HepG2 (cell line): ENCODE data around the gene SNX10. TPM values are rescaled to one million over a fixed set of nuclear protein-coding genes. Genes with fewer than 3 reads are reported as not detected.

ENCODE experiments used
- GMEB1 ChIP-seq: sonication (generic); formaldehyde crosslinking; IDR thresholded peaks from 2 replicates; pipeline ENCODE4 v1.5.1; 2020; ENCODE audit warnings: missing genetic modification reagents, mild to moderate bottlenecking, borderline replicate concordance
- KDM5B ChIP-seq: sonication (generic); formaldehyde crosslinking; IDR thresholded peaks from 2 replicates; pipeline ENCODE4 v1.4.0; 2020; ENCODE audit warnings: missing genetic modification reagents, mild to moderate bottlenecking, borderline replicate concordance
- KMT2B ChIP-seq: IDR thresholded peaks from 2 replicates; pipeline ENCODE4 v1.6.1; 2016; ENCODE audit warnings: missing genetic modification reagents, missing compliant biosample characterization
- MEIS1 ChIP-seq: sonication (generic); formaldehyde crosslinking; IDR thresholded peaks from 2 replicates; pipeline ENCODE4 v1.9.0; 2021; ENCODE audit warnings: mild to moderate bottlenecking, missing genetic modification reagents, moderate library complexity, borderline replicate concordance
- MTA1 ChIP-seq: sonication (generic); formaldehyde crosslinking; IDR thresholded peaks from 2 replicates; pipeline ENCODE4 v1.4.0; 2020; ENCODE audit warnings: missing genetic modification reagents, mild to moderate bottlenecking, borderline replicate concordance
- POLR2A ChIP-seq, 2 experiments: IDR thresholded peaks; 2 replicates each; pipeline ENCODE4 v1.6.1; 2011; ENCODE audit warnings: low read depth in 2 of 2, low read length in 2 of 2, mild to moderate bottlenecking in 1 of 2, moderate library complexity in 1 of 2; ENCODE audit not compliant: insufficient read depth in 1 of 2
- PTBP1 ChIP-seq: fragments of 200-400 bp; formaldehyde crosslinking; IDR thresholded peaks from 2 replicates; pipeline ENCODE4 v1.6.1; 2018; ENCODE audit warnings: low read length, low read depth; ENCODE audit not compliant: poor library complexity, severe bottlenecking
- SAP130 ChIP-seq: IDR thresholded peaks from 2 replicates; pipeline ENCODE4 v1.6.1; 2016; ENCODE audit warnings: low read depth
- ZBTB8A ChIP-seq: sonication (generic); formaldehyde crosslinking; IDR thresholded peaks from 2 replicates; pipeline ENCODE4 v1.4.0; 2020; ENCODE audit warnings: mild to moderate bottlenecking, low read depth, missing genetic modification reagents, borderline replicate concordance
- ZNF282 ChIP-seq: fragments of 450-650 bp; IDR thresholded peaks from 2 replicates; pipeline ENCODE4 v1.6.1; 2018; ENCODE audit not compliant: partially characterized antibody
- ZNF674 ChIP-seq: sonication (generic); formaldehyde crosslinking; IDR thresholded peaks from 2 replicates; pipeline ENCODE4 v1.5.0; 2020; ENCODE audit warnings: low read depth, mild to moderate bottlenecking, missing genetic modification reagents
- ZNF678 ChIP-seq: sonication (generic); formaldehyde crosslinking; IDR thresholded peaks from 2 replicates; pipeline ENCODE4 v1.4.0; 2020; ENCODE audit warnings: mild to moderate bottlenecking, missing genetic modification reagents
- polyA plus RNA-seq, 8 experiments: library from polyadenylated mRNA; depleted of rRNA in 3 of 8; stranded (reverse) in 7 of 8; unstranded in 1 of 8; fragments of >200 nt; fragmentation: Illumina TruSeq in 4 of 8; extraction: Trizol in 4 of 8; gene quantifications; 2 replicates each; pipeline versions ENCODE4 v1.2.1 to v1.2.3, GENCODE V29; 2011 to 2016; ENCODE audit warnings: low read depth in 4 of 8, missing spikeins in 1 of 8, mixed read lengths in 1 of 8; ENCODE audit not compliant: insufficient read depth in 1 of 8
- total RNA-seq, 5 experiments: library from RNA; depleted of rRNA; stranded (reverse); fragments of >200 nt; fragmentation: Illumina TruSeq; extraction: Trizol; gene quantifications; 2 replicates each; pipeline ENCODE4 v1.2.3, GENCODE V29; 2016; ENCODE audit warnings: low read depth in 1 of 5
- TF ChIP-seq, protein P1 (sequence below): sonication (generic); formaldehyde crosslinking; IDR thresholded peaks from 2 replicates; pipeline ENCODE4 v1.5.1; 2020; ENCODE audit warnings: mild to moderate bottlenecking, missing genetic modification reagents, moderate library complexity
- TF ChIP-seq, protein P2 (sequence below): sonication (generic); formaldehyde crosslinking; IDR thresholded peaks from 2 replicates; pipeline ENCODE4 v1.4.0; 2020; ENCODE audit warnings: missing genetic modification reagents
- TF ChIP-seq, protein P3 (sequence below): IDR thresholded peaks from 2 replicates; pipeline ENCODE4 v1.6.1; 2016; ENCODE audit warnings: mild to moderate bottlenecking
- TF ChIP-seq, protein P4 (sequence below): sonication (generic); formaldehyde crosslinking; IDR thresholded peaks from 2 replicates; pipeline ENCODE4 v1.4.0; 2020; ENCODE audit warnings: missing genetic modification reagents

The SNX10 gene
- total and polyA plus RNA-seq, 2 of the 13 experiments (the other 11 are each of a cell fraction or from before 2014, with no cell fraction given) = 26.0 to 27.6 TPM

GRCh38 chr7:26376175-26376917 lies 84.7 kb downstream of the SNX10 start (continued):
- TF ChIP-seq, protein P1, sequence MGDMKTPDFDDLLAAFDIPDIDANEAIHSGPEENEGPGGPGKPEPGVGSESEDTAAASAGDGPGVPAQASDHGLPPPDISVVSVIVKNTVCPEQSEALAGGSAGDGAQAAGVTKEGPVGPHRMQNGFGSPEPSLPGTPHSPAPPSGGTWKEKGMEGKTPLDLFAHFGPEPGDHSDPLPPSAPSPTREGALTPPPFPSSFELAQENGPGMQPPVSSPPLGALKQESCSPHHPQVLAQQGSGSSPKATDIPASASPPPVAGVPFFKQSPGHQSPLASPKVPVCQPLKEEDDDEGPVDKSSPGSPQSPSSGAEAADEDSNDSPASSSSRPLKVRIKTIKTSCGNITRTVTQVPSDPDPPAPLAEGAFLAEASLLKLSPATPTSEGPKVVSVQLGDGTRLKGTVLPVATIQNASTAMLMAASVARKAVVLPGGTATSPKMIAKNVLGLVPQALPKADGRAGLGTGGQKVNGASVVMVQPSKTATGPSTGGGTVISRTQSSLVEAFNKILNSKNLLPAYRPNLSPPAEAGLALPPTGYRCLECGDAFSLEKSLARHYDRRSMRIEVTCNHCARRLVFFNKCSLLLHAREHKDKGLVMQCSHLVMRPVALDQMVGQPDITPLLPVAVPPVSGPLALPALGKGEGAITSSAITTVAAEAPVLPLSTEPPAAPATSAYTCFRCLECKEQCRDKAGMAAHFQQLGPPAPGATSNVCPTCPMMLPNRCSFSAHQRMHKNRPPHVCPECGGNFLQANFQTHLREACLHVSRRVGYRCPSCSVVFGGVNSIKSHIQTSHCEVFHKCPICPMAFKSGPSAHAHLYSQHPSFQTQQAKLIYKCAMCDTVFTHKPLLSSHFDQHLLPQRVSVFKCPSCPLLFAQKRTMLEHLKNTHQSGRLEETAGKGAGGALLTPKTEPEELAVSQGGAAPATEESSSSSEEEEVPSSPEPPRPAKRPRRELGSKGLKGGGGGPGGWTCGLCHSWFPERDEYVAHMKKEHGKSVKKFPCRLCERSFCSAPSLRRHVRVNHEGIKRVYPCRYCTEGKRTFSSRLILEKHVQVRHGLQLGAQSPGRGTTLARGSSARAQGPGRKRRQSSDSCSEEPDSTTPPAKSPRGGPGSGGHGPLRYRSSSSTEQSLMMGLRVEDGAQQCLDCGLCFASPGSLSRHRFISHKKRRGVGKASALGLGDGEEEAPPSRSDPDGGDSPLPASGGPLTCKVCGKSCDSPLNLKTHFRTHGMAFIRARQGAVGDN (CRISPR knock-in tag) = peak; percentile 82
- TF ChIP-seq, protein P2, sequence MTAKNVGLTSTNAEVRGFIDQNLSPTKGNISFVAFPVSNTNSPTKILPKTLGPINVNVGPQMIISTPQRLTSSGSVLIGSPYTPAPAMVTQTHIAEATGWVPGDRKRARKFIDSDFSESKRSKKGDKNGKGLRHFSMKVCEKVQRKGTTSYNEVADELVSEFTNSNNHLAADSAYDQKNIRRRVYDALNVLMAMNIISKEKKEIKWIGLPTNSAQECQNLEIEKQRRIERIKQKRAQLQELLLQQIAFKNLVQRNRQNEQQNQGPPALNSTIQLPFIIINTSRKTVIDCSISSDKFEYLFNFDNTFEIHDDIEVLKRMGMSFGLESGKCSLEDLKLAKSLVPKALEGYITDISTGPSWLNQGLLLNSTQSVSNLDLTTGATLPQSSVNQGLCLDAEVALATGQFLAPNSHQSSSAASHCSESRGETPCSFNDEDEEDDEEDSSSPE = peak; percentile 44; the same call in 1 of the 2 replicates
- TF ChIP-seq ZNF282 = no peak
- no peak for TF ChIP-seq ZNF674 (CRISPR knock-in tag)
- peak; percentile 37; the same call in 1 of the 2 replicates for TF ChIP-seq KDM5B (CRISPR knock-in tag)
- peak; percentile 65; the same call in 1 of the 2 replicates for TF ChIP-seq MEIS1
- 0 out of 4 replicates have a peak, but pooled peaks of 1 of the 2 experiments have one; percentile 20 for TF ChIP-seq POLR2A (IDR thresholded peaks at IDR 0.05; ENCODE audit: insufficient read depth in 1 of 2, low read depth in 2 of 2, low read length in 2 of 2)
- TF ChIP-seq ZBTB8A (CRISPR knock-in tag) = peak; percentile 86; the same call in 1 of the 2 replicates
- TF ChIP-seq MTA1 = 0 out of 2 replicates have a peak, but pooled peaks have one; percentile 70
- TF ChIP-seq ZNF678 (CRISPR knock-in tag) = peak; percentile 84; the same call in 1 of the 2 replicates
- TF ChIP-seq, protein P3, sequence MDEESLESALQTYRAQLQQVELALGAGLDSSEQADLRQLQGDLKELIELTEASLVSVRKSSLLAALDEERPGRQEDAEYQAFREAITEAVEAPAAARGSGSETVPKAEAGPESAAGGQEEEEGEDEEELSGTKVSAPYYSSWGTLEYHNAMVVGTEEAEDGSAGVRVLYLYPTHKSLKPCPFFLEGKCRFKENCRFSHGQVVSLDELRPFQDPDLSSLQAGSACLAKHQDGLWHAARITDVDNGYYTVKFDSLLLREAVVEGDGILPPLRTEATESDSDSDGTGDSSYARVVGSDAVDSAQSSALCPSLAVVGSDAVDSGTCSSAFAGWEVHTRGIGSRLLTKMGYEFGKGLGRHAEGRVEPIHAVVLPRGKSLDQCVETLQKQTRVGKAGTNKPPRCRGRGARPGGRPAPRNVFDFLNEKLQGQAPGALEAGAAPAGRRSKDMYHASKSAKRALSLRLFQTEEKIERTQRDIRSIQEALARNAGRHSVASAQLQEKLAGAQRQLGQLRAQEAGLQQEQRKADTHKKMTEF (CRISPR knock-in tag) = peak; percentile 19; the same call in 1 of the 2 replicates
- 0 out of 2 replicates have a peak, but pooled peaks have one; percentile 13 for TF ChIP-seq GMEB1
- TF ChIP-seq PTBP1 = peak; percentile 17
- TF ChIP-seq KMT2B (CRISPR knock-in tag) = no peak
- TF ChIP-seq, protein P4, sequence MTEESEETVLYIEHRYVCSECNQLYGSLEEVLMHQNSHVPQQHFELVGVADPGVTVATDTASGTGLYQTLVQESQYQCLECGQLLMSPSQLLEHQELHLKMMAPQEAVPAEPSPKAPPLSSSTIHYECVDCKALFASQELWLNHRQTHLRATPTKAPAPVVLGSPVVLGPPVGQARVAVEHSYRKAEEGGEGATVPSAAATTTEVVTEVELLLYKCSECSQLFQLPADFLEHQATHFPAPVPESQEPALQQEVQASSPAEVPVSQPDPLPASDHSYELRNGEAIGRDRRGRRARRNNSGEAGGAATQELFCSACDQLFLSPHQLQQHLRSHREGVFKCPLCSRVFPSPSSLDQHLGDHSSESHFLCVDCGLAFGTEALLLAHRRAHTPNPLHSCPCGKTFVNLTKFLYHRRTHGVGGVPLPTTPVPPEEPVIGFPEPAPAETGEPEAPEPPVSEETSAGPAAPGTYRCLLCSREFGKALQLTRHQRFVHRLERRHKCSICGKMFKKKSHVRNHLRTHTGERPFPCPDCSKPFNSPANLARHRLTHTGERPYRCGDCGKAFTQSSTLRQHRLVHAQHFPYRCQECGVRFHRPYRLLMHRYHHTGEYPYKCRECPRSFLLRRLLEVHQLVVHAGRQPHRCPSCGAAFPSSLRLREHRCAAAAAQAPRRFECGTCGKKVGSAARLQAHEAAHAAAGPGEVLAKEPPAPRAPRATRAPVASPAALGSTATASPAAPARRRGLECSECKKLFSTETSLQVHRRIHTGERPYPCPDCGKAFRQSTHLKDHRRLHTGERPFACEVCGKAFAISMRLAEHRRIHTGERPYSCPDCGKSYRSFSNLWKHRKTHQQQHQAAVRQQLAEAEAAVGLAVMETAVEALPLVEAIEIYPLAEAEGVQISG (CRISPR knock-in tag) = peak; percentile 39; the same call in 1 of the 2 replicates
- TF ChIP-seq SAP130 (CRISPR knock-in tag) = peak; percentile 14; the same call in 1 of the 2 replicates
